Upper lobe of right lung (tissue), 1 donor: ENCODE results near the gene ALDH1B1. TPM values are rescaled to one million over a fixed set of nuclear protein-coding genes. Genes with fewer than 3 reads are reported as not detected.

ENCODE experiments used
- ATAC-seq: fragments of 200-7000 bp; cut with Tn5 transposase; one replicate; pipeline ENCODE4 v1.9.1; 2020; ENCODE audit warnings: mild to moderate bottlenecking, moderate library complexity
- DNase-seq: peaks from one replicate; pipeline ENCODE4 v3.0.0-alpha.2; 2020
- H3K27ac ChIP-seq: fragments of 200-600 bp; one replicate; pipeline ENCODE4 v1.8.0; 2022
- H3K27me3 ChIP-seq: fragments of 200-600 bp; one replicate; pipeline ENCODE4 v1.8.0; 2022; ENCODE audit warnings: mild to moderate bottlenecking
- H3K36me3 ChIP-seq: fragments of 200-600 bp; one replicate; pipeline ENCODE4 v1.8.0; 2022
- H3K4me1 ChIP-seq: fragments of 200-600 bp; one replicate; pipeline ENCODE4 v1.8.0; 2022
- H3K4me3 ChIP-seq: fragments of 200-600 bp; one replicate; pipeline ENCODE4 v1.8.0; 2022; ENCODE audit warnings: mild to moderate bottlenecking
- H3K9me3 ChIP-seq: fragments of 200-600 bp; one replicate; pipeline ENCODE4 v1.8.0; 2022
- CTCF ChIP-seq: fragments of 200-600 bp; IDR thresholded peaks from one replicate; pipeline ENCODE4 v1.8.0; 2022; ENCODE audit warnings: antibody characterized with exemption
- intact Hi-C: fragments of 100-400 bp; cut with DNase I; formaldehyde crosslinking; loops from one replicate; pipeline ENCODE4 v1.11.0; 2022
- total RNA-seq: library from RNA; stranded (reverse); fragmentation: NEBNext Ultra II Directional; extraction: Animal tissue kit (Norgen Biotek cat#: 25700); gene quantifications from one replicate; pipeline ENCODE4 v1.2.1, GENCODE V29; 2021
- donor health status: DM: no; HTN: yes; CAD: no; lungs with severe emphysema.

ALDH1B1 gene
- total RNA-seq, 1 donor from 2014 or later = 13.7 TPM

GRCh38 chr9:38436708-38437107, 44.2 kb downstream of the ALDH1B1 start:
- H3K4me1 ChIP-seq = no peaks in the 10 kb centered on the region

GRCh38 chr9:38437193-38437823, 44.8 kb downstream of the ALDH1B1 start:
- Histone ChIP-seq H3K36me3 (no peaks in the 10 kb centered on the region), H3K9me3 (no peaks in the 10 kb centered on the region), H3K27me3 (no peaks in the 10 kb centered on the region), H3K4me3 (no peak overlapping the region), H3K27ac (peak overlapping the region; percentile 11), H3K4me1 (no peaks in the 10 kb centered on the region)
- intact Hi-C loops = no loop called here
- no peak for TF ChIP-seq CTCF
- ATAC-seq = peak; percentile 68
- no peak for DNase-seq

More at GRCh38 chr9:38436708-38437107, 44.2 kb downstream of the ALDH1B1 start:
- no peaks in the 10 kb centered on the region for H3K36me3 ChIP-seq
- DNase-seq = no peak
- H3K4me3 ChIP-seq = no peak overlapping the region
- no peak for ATAC-seq
- H3K27ac ChIP-seq = no peak overlapping the region
- intact Hi-C loops = no loop called here
- no peak for TF ChIP-seq CTCF
- H3K9me3 ChIP-seq = no peaks in the 10 kb centered on the region
- H3K27me3 ChIP-seq = no peaks in the 10 kb centered on the region

- no peaks in the 10 kb centered on the region for H3K9me3 ChIP-seq
- ATAC-seq (no peak), DNase-seq (no peak)
- intact Hi-C loops = no loop called here
- no peaks in the 10 kb centered on the region for H3K4me1 ChIP-seq
- TF ChIP-seq CTCF = no peak
- no peaks in the 10 kb centered on the region for H3K27me3 ChIP-seq
- H3K4me3 ChIP-seq = no peak overlapping the region
- no peak overlapping the region for H3K27ac ChIP-seq
- H3K36me3 ChIP-seq = no peaks in the 10 kb centered on the region
These were observed 46.9 kb downstream of the ALDH1B1 start for GRCh38 chr9:38439291-38439915.

GRCh38 chr9:38439916-38440301, 47.4 kb downstream of the ALDH1B1 start:
- no peak for DNase-seq
- no peak for TF ChIP-seq CTCF
- H3K36me3 ChIP-seq = no peaks in the 10 kb centered on the region
- H3K27me3 ChIP-seq = no peaks in the 10 kb centered on the region
- H3K4me3 ChIP-seq = no peak overlapping the region
- H3K27ac ChIP-seq = no peak overlapping the region
- H3K9me3 ChIP-seq = no peaks in the 10 kb centered on the region
- no peaks in the 10 kb centered on the region for H3K4me1 ChIP-seq
- ATAC-seq = no peak
- intact Hi-C loops = no loop called here

- Histone ChIP-seq H3K27me3 (no peaks in the 10 kb centered on the region), H3K9me3 (no peaks in the 10 kb centered on the region), H3K4me3 (no peak overlapping the region), H3K4me1 (no peaks in the 10 kb centered on the region), H3K36me3 (no peaks in the 10 kb centered on the region), H3K27ac (no peak overlapping the region)
- TF ChIP-seq CTCF = no peak
- DNase-seq (no peak), ATAC-seq (peak; percentile 48)
- intact Hi-C loops = no loop called here
These were observed 48.0 kb downstream of the ALDH1B1 start for GRCh38 chr9:38440516-38440915.
